ENCODE results near the gene HEPH. TPM values are rescaled to one million over a fixed set of nuclear protein-coding genes. Genes with fewer than 3 reads are reported as not detected.
"Not testable (repeated sequence)": the region's sequence is repeated elsewhere in the genome, so short reads cannot be mapped to it uniquely, and the experiment has no call there.

Gene HEPH, protein sequence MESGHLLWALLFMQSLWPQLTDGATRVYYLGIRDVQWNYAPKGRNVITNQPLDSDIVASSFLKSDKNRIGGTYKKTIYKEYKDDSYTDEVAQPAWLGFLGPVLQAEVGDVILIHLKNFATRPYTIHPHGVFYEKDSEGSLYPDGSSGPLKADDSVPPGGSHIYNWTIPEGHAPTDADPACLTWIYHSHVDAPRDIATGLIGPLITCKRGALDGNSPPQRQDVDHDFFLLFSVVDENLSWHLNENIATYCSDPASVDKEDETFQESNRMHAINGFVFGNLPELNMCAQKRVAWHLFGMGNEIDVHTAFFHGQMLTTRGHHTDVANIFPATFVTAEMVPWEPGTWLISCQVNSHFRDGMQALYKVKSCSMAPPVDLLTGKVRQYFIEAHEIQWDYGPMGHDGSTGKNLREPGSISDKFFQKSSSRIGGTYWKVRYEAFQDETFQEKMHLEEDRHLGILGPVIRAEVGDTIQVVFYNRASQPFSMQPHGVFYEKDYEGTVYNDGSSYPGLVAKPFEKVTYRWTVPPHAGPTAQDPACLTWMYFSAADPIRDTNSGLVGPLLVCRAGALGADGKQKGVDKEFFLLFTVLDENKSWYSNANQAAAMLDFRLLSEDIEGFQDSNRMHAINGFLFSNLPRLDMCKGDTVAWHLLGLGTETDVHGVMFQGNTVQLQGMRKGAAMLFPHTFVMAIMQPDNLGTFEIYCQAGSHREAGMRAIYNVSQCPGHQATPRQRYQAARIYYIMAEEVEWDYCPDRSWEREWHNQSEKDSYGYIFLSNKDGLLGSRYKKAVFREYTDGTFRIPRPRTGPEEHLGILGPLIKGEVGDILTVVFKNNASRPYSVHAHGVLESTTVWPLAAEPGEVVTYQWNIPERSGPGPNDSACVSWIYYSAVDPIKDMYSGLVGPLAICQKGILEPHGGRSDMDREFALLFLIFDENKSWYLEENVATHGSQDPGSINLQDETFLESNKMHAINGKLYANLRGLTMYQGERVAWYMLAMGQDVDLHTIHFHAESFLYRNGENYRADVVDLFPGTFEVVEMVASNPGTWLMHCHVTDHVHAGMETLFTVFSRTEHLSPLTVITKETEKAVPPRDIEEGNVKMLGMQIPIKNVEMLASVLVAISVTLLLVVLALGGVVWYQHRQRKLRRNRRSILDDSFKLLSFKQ
- not detected for total RNA-seq

DNA sequence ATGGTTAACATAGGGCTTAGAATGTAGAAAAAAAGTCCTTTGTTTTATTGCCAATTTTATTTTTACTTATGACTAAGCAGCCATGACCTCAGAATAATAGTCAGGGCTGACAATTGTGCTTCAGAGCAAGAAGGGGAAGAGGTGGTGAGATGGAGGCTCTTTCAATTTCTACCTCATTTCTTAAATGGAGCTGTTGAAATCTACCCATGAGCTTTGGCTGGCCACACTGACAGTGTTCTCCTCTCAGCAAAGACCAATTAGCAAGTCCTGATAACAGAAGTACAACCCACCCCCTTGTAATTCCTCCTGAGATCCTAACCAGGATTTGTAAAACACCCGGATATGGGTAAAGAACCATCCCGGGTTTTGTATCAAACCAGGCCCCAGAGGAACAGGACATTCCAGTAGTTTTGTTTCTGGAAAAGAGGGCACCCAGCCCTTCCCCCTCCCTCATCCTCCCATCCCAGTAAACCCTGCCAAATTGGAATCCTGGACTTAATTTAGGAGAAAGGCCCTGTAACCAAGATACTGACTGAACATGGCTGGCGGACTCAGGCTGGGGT lies at the start of gene HEPH:
HEPH (plus strand) TSS at position 399 of the 563 bp plus-strand sequence. CDS start 6,324 bp downstream, outside the sequence.
- POLR2A ChIA-PET: no interaction called here
- CTCF ChIA-PET: no interaction called here

DNA sequence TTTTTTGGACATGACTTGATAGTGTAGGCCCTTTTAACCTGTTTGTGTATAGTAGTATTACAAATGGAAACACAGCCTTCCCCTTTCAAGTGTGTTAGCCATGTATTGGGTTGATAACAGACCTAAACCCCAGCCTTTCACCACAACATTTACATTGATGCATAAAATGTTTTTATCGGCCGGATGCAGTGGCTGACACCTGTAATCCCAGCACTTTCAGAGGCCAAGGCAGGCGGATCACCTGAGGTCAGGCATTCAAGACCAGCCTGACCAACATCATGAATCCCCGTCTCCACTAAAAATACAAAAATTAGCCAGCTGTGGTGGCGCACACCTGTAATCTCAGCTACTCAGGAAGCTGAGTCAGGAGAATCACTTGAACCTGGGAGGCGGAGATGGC lies 45.3 kb upstream of the HEPH start:
- POLR2A ChIA-PET, CTCF ChIA-PET: not testable (repeated sequence)

DNA sequence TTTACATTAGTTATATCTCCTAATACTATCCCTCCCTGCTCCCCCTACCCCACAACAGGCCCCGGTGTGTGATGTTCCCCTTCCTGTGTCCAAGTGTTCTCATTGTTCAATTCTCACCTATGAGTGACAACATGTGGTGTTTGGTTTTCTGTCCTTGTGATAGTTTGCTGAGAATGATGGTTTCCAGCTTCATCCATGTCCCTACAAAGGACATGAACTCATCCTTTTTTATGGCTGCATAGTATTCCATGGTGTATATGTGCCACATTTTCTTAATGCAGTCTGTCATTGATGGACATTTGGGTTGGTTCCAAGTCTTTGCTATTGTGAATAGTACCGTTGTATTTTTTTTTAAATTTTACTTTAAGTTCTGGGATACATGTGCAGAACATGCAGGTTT lies 42.7 kb upstream of the HEPH start:
- POLR2A ChIA-PET, CTCF ChIA-PET: not testable (repeated sequence)

DNA sequence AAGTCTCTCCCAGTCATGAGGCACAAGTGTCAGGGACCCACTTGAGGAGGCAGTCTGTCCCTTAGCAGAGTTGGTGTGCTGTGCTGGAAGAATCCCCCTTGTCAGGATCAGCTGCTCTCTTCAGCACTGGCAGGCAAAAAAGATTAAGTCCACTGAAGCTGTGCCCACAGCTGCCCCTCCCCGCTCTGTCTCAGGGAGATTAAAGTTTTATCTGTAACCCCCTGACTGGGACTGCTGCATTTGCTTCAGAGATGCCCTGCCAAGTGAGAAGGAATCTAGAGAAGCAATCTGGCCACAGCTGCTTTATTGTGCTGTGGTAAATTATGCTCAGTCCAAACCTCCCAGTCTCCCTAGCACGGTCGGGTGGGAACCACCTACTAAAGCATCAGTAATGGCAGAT lies 37.4 kb upstream of the HEPH start:
- CTCF ChIA-PET: no interaction called here
- POLR2A ChIA-PET: no interaction called here

DNA sequence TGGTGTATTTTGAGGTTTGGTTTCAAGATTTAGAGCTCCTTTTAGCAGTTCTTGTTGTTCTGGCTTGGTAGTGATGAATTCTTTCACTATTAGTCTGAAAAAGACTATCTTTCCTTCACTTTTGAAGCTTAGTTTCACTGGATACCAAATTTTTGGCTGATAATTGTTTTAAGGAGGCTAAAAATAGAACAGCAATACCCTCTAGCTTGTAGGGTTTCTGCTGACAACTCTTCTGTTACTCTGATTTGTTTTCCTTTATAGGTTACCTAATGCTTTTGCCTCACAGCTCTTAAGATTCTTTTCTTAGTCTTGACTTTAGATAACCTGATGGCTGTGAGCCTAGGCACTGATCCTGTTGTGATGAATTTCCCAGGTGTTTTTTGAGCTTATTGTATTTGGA lies 33.6 kb upstream of the HEPH start:
- ChIA-PET CTCF (no interaction called here), POLR2A (no interaction called here)

DNA sequence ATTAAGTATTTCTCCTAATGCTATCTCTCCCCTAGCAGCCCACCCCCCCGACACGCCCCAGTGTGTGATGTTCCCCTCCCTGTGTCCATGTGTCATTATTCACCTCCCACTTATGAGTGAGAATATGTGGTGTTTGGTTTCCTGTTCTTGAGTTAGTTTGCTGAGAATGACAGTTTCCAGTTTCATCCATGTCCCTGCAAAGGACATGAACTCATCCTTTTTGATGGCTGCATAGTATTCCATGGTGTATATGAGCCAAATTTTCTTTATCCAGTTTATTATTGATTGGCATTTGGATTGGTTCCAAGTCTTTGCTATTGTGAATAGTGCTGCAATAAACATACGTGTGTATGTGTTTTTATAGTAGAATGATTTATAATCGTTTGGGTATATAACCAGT lies 28.8 kb upstream of the HEPH start:
- POLR2A ChIA-PET: not testable (repeated sequence)

DNA sequence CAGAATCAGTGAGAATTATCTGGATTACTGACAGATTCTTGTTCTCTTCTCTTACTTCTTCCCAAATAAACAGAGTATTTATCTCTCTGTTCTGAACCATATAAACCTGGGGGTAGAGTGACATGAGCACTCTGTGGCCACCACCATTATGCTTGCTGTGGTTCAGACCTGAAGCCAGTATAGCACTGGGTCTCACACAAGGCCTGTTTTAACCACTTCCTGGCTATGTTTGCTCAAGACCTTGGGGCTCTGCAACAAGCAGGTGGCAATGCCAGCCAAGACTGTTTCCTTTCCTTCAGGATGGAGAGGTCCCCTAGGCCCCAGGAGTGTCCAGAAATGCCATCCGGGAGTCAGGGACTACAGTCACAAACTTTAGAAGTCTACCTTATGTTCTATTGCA lies 21.7 kb upstream of the HEPH start:
- CTCF ChIA-PET: no interaction called here

More for the DNA sequence above, 28.8 kb upstream of the HEPH start:
- CTCF ChIA-PET: not testable (repeated sequence)

DNA sequence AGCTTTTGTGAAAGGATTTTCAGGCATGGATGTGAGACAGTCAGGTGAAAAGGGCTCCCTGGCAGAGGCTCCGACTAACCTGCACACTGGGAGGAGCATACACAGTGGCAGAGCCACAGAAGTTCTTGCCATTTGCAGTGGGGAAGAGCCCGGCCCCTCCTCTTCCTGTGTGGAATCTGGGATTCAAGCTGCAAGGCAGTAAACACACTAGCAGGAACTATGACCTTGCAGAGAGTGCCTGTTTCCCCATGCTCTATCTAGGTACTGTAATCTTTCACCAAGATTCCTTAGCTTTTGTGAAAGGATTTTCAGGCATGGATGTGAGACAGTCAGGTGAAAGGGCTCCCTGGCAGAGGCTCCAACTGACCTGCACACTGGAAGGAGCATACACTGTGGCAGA lies 19.8 kb upstream of the HEPH start:
- ChIA-PET CTCF (no interaction called here), POLR2A (no interaction called here)

More for the DNA sequence above, 21.7 kb upstream of the HEPH start:
- POLR2A ChIA-PET: no interaction called here

DNA sequence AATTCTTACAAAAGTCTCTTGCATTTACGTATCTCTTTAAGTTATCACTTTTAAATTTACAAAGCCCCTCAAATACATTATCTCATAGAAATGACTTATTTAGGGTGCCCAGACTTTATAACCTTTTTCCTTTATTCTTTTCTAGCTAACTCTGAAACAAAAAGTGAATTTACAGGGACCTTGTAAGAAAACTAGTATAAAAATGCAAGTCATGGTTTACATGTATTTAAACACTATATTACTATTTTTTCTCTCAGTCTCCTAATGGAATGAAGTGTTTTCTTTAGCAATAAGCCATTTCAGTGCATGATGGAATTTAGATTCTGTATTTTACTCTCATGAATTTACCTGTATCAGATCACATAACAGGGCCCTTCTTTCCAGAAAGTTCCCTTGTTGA lies 14.5 kb upstream of the HEPH start:
- ChIA-PET POLR2A (no interaction called here), CTCF (no interaction called here)

DNA sequence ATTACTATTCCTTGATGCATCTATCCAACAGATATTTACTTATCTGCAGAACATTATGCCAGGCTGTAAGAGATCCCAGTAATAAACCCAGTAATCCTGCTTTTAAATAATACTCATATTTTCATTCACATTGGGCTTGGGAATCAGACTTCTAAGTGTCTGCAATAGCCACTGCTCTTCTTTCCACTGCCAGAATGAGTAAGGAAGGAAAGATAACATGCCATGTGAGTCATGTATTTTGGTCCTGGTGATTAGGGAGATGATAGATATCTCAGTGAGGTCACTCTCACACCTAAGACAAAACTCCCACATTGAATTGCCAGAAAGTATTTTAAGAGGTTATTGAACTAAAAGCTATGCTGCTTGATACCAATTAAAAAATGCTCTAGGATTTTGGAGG lies 13.9 kb upstream of the HEPH start:
- CTCF ChIA-PET: no interaction called here
- POLR2A ChIA-PET: no interaction called here

DNA sequence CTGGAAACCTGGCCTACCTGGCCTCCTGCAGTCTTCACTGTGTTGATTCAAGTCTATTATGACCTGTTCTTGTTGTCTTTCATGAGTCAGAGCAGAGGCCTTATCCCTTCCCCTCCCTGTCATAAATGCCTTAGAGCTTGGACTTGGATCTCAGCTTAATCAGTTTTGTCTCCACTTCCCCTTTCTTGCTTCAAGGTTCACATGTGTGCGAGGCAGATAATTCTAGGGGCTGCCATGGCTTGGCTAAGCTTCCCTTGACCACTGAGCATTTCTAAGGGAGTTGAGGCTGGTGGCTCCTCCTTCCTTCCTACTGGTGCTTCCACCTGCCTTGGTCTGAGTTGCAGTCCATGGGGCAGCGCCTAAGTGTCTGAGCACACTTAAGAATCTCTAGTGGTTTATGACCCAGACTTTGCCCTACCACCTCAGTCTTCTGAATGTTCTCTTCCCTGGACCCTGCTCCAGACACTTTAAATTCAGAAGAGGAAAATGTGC lies 1.7 kb upstream of the HEPH start:
- POLR2A ChIA-PET: no interaction called here
- CTCF ChIA-PET: no interaction called here

DNA sequence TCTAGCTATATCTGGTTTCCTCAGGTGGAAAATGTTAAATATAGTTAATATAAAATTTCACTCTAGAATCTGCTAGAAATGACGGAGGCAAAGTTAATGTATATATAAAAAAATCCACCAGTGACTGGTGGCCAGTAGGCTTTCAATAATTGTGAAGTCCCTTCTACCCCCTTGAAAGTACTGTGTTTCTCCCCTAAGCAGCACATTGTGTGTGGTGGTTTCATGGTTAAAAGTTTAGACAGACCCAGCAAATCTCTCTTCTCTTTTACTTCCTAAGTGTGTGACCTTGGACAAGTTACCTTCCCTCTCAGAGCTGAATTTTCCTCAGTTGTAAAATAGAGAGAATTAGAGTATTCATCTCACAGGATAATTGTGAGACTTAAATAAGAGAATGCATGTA lies 600 bp upstream of the HEPH start:
- CTCF ChIA-PET: no interaction called here
- POLR2A ChIA-PET: no interaction called here

DNA sequence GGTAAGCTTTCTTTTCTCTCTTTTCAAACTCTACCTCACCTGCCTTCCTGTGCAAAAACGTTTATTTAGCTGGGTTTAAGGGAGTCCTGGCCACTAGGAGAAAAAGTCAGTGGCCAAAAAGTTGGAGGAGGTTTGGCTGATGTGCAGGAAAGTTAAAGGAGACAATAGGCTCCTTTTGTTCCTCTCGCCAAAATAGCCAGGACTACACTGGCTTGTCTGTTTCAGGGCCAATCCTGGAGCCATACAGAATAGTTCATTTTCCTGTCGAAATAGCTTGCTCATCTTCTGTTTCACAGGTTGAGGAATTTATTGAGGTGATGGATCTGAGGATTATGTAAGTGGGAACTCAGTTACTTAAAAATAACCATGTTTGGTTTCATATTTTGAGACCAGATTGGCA lies 423 bp downstream of the HEPH start:
- CTCF ChIA-PET: no interaction called here
- POLR2A ChIA-PET: no interaction called here

DNA sequence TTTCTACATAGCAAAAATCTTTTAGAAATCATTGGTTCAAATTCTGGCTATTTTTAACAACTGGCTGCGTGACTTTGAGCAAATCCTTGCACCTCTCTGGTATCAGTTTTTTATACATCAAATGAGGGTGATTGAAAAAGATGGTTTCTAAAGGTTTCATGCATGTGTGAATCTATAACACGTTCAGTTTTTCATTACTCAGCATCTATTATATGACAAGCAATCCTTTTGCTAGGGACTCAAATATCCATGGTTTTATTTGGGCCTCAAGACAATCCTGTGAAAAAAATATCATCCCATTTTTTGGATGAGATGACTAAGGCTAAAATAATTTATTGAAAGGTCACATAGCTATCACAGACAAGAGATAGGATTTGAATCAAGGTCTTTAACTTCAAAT lies 884 bp downstream of the HEPH start:
- CTCF ChIA-PET: no interaction called here

DNA sequence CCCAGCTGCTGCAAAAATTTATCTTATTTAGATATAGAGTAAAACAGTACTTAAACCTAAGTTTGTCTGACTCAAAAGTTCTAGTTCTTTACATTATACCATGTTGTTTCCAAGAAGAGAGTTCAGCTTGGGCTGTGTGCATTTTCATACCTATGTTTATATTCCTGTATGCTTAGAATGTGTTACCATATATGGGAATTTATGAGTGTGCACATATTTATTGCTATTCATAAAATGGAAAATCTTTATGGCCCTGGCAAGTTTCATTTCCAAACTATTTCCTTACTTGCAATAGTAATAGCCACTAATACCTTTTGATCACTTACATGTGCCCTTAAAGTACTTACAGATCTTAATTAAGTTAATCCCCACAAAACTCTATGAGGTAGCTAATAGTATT lies 2.6 kb downstream of the HEPH start:
- ChIA-PET CTCF (no interaction called here), POLR2A (no interaction called here)

More for the DNA sequence above, 884 bp downstream of the HEPH start:
- POLR2A ChIA-PET: no interaction called here

DNA sequence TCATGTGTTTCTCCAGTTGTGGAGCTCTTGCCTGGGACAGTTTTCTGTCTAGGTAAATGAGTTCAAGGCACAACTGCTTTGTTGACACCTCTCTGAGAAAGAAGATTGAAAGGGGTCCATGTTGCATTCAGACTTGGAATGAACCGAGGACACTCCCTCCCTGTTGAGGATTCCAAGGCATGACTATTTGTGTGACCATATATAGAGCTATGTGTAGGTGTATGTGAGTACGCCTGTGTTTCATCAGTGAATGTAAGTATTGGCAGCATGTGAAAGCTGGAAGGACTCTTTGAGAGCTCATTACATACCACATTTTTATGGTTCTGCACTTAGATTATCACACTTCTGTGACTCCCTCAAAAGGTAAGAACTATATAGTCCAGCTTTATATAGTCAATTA lies 3.4 kb downstream of the HEPH start:
- ChIA-PET POLR2A (no interaction called here), CTCF (no interaction called here)

DNA sequence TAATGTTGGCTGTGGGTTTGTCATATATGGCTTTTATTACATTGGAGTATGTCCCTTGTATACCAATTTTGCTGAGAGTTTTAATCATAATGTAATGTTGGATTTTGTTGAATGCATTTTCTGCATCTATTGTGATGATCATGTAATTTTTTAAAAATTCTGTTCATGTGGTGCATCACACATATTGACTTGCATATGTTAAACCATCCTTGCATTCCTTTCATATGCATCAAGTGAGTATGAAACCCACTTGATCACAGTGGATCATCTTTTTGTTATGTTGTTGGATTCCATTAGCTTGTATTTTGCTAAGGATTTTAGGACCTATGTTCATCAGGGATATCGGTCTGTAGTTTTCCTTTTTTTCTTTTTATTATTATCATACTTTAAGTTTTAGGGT lies 12.1 kb downstream of the HEPH start:
- CTCF ChIA-PET: no interaction called here

DNA sequence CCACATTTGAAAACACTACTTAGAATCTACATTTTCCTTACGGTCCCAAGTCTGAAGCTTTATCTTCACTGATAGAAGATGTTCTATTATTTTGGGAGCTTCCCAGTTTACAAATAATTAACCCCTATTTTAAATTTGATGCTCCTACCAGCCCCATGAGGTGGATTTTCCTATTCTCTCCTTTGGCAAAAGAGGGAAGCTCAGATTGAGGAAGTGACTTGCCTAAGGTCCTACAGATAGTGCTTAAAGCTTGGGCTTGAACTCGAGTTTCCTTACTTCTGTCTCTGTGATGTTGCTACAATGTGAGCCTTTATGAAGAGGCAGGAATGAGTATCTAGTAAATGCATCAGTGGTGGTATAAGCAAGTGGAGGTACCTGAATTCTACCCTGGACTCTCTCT lies 27.5 kb downstream of the HEPH start:
- CTCF ChIA-PET: no interaction called here

More for the DNA sequence above, 12.1 kb downstream of the HEPH start:
- POLR2A ChIA-PET: no interaction called here

DNA sequence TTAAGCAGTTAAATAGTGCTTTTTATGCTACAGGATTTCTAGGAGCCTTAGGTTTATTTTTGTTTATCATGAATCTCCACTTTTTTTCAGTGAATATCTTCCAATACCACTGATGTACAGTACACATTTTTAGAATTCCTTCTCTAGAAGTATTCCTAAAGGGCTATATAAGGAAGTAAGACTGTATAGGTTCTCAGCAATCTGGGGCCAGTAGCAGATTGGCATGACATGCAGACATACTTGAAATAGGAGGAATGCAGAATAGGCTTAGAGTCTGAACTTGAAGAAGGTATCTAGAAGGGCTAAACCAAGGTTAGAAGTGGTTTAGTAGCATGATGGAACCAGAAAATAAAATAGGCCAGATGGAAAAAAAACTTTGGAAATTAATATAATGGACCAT lies 29.8 kb downstream of the HEPH start:
- ChIA-PET CTCF (no interaction called here), POLR2A (no interaction called here)

More for the DNA sequence above, 27.5 kb downstream of the HEPH start:
- POLR2A ChIA-PET: no interaction called here

DNA sequence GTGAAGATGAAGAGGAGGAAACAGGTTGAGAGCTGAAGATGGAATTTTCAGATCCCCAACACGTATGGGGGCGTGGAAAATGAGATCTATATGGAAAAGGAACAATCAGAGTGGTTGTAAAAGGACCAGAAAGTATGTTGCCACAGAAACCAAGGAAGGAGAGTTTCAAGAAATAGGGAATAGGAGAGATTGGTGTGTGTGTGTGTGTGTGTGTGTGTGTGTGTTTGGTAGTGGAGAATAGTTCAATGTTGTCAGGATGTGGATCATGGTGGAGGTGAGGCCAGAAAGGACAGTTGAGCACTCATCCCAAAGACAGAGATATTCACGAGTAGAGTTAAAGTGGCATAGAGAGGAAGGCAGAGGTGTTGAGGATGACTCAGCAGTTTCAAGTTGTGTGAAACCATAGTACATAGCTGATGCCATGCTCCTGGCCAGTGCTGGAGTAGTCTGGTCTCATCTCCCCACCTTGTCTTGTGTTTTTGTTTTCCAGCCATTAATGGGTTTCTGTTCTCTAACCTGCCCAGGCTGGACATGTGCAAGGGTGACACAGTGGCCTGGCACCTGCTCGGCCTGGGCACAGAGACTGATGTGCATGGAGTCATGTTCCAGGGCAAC lies 36.1 kb downstream of the HEPH start:
- ChIA-PET POLR2A (no interaction called here), CTCF (no interaction called here)

Data from activated CD8-positive, alpha-beta memory T cell treated with anti-CD3 and anti-CD28 coated beads for 36 hours (primary cell).